ENCODE results near the gene DENND2D.

The DENND2D gene

GRCh38 chr1:111140680-111140967, 59.8 kb downstream of the DENND2D start:
- Histone ChIP-seq H3K27me3 (ENCODE audit: control insufficient read depth in 1 of 2, insufficient read depth in 2 of 2, low read length in 2 of 2) (no peaks in the 10 kb centered on the region), H3K36me3 (ENCODE audit: insufficient read depth, low read length) (no peaks in the 10 kb centered on the region), H3K4me1 (ENCODE audit: insufficient read depth, low read length) (peaks cover 15% of the 10 kb centered on the region), H3K27ac (ENCODE audit: low read depth, low read length) (peak overlapping the region; percentile 93), H3K9ac (ENCODE audit: low read length) (peak overlapping the region; percentile 62), H3K4me3 (ENCODE audit: low read depth in 1 of 2, low read length in 2 of 2) (peak overlapping the region; percentile 78 to 95), H3K9me3 (ENCODE audit: low read length) (no peaks in the 10 kb centered on the region)

- H3K4me3 ChIP-seq (ENCODE audit: low read depth in 1 of 2, low read length in 2 of 2), result peak within 1 kb of the TSS; percentile 78 to 95
- H3K27me3 ChIP-seq (ENCODE audit: control insufficient read depth in 1 of 2, insufficient read depth in 2 of 2, low read length in 2 of 2), result no peaks in the 10 kb centered on the region
- H3K9ac ChIP-seq (ENCODE audit: low read length), result peak within 1 kb of the TSS; percentile 62
- H3K36me3 ChIP-seq (ENCODE audit: insufficient read depth, low read length), result peaks cover 2% of the 10 kb centered on the region
- H3K27ac ChIP-seq (ENCODE audit: low read depth, low read length), result peak within 1 kb of the TSS; percentile 93
- H3K9me3 ChIP-seq (ENCODE audit: low read length), result no peaks in the 10 kb centered on the region
- peaks cover 15% of the 10 kb centered on the region for H3K4me1 ChIP-seq (ENCODE audit: insufficient read depth, low read length)
Measured at GRCh38 chr1:111139956-111140679, 60.3 kb downstream of the DENND2D start, which contains the start of the genes CEPT1 and DRAM2. CEPT1 (plus strand) TSS chr1:111140223; CDS start chr1:111147715, 7,492 bp downstream. DRAM2 (minus strand) TSS chr1:111140093; CDS start chr1:111131554, 8,539 bp downstream.

GRCh38 chr1:111139324-111139955, 61.0 kb downstream of the DENND2D start:
- Histone ChIP-seq H3K36me3 (ENCODE audit: insufficient read depth, low read length) (peaks cover 5% of the 10 kb centered on the region), H3K27me3 (ENCODE audit: control insufficient read depth in 1 of 2, insufficient read depth in 2 of 2, low read length in 2 of 2) (no peaks in the 10 kb centered on the region), H3K9ac (ENCODE audit: low read length) (peak overlapping the region; percentile 62), H3K9me3 (ENCODE audit: low read length) (no peaks in the 10 kb centered on the region), H3K4me1 (ENCODE audit: insufficient read depth, low read length) (peaks cover 15% of the 10 kb centered on the region), H3K27ac (ENCODE audit: low read depth, low read length) (peak overlapping the region; percentile 93), H3K4me3 (ENCODE audit: low read depth in 1 of 2, low read length in 2 of 2) (peak overlapping the region; percentile 78 to 95)

All from muscle layer of colon (tissue), 2 donors.